HepG2 (cell line): ENCODE data around the gene CNTROB.

ENCODE experiments used
- CTCF ChIP-seq: sonication (generic); formaldehyde crosslinking; IDR thresholded peaks from 2 replicates; pipeline ENCODE4 v1.5.0; 2020; ENCODE audit warnings: mild to moderate bottlenecking, missing genetic modification reagents, moderate library complexity
- ESRRA ChIP-seq: sonication (generic); formaldehyde crosslinking; IDR thresholded peaks from 2 replicates; pipeline ENCODE4 v1.5.1; 2020; ENCODE audit warnings: mild to moderate bottlenecking, low read depth, missing genetic modification reagents
- MIER3 ChIP-seq: IDR thresholded peaks from 2 replicates; pipeline ENCODE4 v1.6.1; 2016; ENCODE audit warnings: missing compliant biosample characterization, borderline replicate concordance
- MXI1 ChIP-seq: IDR thresholded peaks from 3 replicates; pipeline ENCODE4 v1.6.1; 2012; ENCODE audit warnings: low read depth, low read length, inconsistent platforms, borderline replicate concordance
- NFYB ChIP-seq: sonication (generic); formaldehyde crosslinking; IDR thresholded peaks from 2 replicates; pipeline ENCODE4 v1.4.0; 2020; ENCODE audit warnings: missing genetic modification reagents
- PRDM4 ChIP-seq: sonication (generic); formaldehyde crosslinking; IDR thresholded peaks from 2 replicates; pipeline ENCODE4 v1.9.0; 2021; ENCODE audit warnings: missing genetic modification reagents, borderline replicate concordance
- ZNF501 ChIP-seq: sonication (generic); formaldehyde crosslinking; IDR thresholded peaks from 2 replicates; pipeline ENCODE4 v1.5.1; 2020; ENCODE audit warnings: mild to moderate bottlenecking, moderate library complexity, missing genetic modification reagents

- TF ChIP-seq MXI1 (no peak), NFYB (CRISPR knock-in tag) (no peak), MIER3 (no peak), CTCF (no peak), PRDM4 (CRISPR knock-in tag) (no peak), ZNF501 (CRISPR knock-in tag) (no peak), ESRRA (no peak)
These were observed 8.7 kb downstream of the CNTROB start for GRCh38 chr17:7940743-7941142.
